Spleen (tissue), 7 donors: Measurements from ENCODE around the gene HK2.

Experiments used
- CTCF ChIP-seq, 11 experiments: fragments of 200-600 bp in 7 of 11; fragments of 450-650 bp in 4 of 11; sonication (generic) in 4 of 11; IDR thresholded peaks in 8 of 11; conservative IDR thresholded peaks in 3 of 11; 1 replicate in 7 of 11; 2 replicates in 4 of 11; pipeline versions ENCODE4 v1.4.0 to v1.8.0; 2016 to 2021; ENCODE audit warnings: antibody characterized with exemption in 11 of 11, inconsistent platforms in 4 of 11, mild to moderate bottlenecking in 1 of 11
- POLR2A ChIP-seq, 3 donors: fragments of 450-650 bp; IDR thresholded peaks; one replicate each; pipeline ENCODE4 v1.5.1; 2017; ENCODE audit warnings: antibody characterized with exemption in 3 of 3, mild to moderate bottlenecking in 1 of 3
- POLR2AphosphoS5 ChIP-seq, 3 donors: sonication (generic); formaldehyde crosslinking; IDR thresholded peaks; one replicate each; pipeline ENCODE4 v1.5.1; 2017; ENCODE audit warnings: antibody characterized with exemption in 3 of 3
- donor health status: DM: no; HTN: no; CAD: no; lungs with moderate emphysema.
- donor health status: DM: no; HTN: no; CAD: no.
- donor health status: DM: no; HTN: no; CAD: no.

GRCh38 chr2:74881626-74882298, 47.8 kb downstream of the HK2 start:
- TF ChIP-seq CTCF (IDR thresholded peaks at IDR 0.05 in 8 of 11, conservative IDR thresholded peaks at IDR 0.05 in 3 of 11) (no peak), POLR2A (IDR thresholded peaks at IDR 0.05) (no peak), POLR2AphosphoS5 (IDR thresholded peaks at IDR 0.05) (no peak)
